ENCODE results near the gene PRKAR1A. TPM values are rescaled to one million over a fixed set of nuclear protein-coding genes. Genes with fewer than 3 reads are reported as not detected.
A peak's percentile ranks its signal among the peaks of the same experiment; 100 is the strongest.

Gene PRKAR1A
- total RNA-seq, 1 donor: 260 TPM

DNA sequence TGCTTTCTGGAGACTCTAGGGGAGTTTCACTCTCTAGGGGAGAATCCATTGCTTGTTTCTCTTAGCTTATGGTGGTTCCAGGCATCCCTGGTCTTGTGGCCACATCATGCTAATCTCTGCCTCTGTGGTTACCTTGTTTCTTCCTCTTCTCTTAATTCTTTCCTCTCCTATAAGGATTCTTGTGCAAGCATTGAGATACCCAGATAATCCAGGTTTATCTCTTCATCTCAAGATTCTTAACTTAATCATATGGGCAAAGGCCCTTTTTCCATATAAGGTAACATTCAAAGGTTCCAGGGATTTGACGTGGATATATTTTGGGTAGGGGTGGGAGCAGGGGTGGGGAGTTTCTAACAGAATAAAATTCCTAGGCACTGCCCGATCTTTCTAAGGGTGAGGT is 56.4 kb downstream of the PRKAR1A start:
- DNase-seq (ENCODE audit: low read depth): peak; percentile 44
- H3K4me3 ChIP-seq (ENCODE audit: low read depth, low read length): no peak overlapping the region

DNA sequence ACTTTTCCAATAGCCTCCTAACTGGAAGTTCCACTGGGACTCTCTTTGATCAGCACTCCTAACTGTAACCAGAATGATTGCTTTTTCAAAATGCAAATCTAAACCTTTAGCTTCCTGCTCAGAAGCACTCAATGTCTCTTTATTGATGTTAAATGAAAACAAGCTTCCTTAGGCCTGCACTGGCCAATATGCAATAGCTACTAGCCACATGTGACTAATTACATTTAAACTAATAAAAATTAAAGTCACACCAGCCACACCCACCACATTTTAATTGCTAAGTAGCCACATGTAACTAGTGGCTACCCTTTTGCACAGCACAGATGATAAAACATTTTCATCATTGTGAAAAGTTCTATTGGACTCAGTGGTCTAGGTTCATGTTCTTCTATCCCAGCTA is 57.1 kb downstream of the PRKAR1A start:
- TF ChIP-seq, protein P1, sequence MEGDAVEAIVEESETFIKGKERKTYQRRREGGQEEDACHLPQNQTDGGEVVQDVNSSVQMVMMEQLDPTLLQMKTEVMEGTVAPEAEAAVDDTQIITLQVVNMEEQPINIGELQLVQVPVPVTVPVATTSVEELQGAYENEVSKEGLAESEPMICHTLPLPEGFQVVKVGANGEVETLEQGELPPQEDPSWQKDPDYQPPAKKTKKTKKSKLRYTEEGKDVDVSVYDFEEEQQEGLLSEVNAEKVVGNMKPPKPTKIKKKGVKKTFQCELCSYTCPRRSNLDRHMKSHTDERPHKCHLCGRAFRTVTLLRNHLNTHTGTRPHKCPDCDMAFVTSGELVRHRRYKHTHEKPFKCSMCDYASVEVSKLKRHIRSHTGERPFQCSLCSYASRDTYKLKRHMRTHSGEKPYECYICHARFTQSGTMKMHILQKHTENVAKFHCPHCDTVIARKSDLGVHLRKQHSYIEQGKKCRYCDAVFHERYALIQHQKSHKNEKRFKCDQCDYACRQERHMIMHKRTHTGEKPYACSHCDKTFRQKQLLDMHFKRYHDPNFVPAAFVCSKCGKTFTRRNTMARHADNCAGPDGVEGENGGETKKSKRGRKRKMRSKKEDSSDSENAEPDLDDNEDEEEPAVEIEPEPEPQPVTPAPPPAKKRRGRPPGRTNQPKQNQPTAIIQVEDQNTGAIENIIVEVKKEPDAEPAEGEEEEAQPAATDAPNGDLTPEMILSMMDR (IDR thresholded peaks at IDR 0.05; ENCODE audit: insufficient read depth, low read depth, low read length): no peak
- H3K4me3 ChIP-seq (ENCODE audit: low read depth, low read length): no peak overlapping the region
- no peak for DNase-seq (ENCODE audit: low read depth)

More for the DNA sequence above, 56.4 kb downstream of the PRKAR1A start:
- TF ChIP-seq, protein P1 (IDR thresholded peaks at IDR 0.05; ENCODE audit: insufficient read depth, low read depth, low read length): no peak

DNA sequence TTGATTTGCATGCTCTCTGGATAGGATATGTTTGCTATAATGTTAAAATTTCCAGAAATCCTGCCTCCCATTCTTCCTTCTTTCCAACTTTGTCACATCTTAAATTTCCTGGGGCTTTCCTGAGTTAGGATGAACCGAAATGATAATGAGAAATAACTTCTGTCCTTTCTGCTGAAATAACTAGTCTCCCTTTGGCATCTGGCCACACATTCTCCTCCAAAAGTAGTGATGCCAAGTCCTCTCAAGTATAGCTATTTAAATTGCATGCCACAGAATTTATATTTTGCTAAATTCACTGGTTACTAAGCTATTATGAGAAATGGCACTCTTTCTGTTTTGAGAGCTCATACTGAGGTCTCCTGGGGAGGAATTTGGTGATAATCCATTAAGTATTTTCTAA is 58.3 kb downstream of the PRKAR1A start:
- TF ChIP-seq, protein P1 (IDR thresholded peaks at IDR 0.05; ENCODE audit: insufficient read depth, low read depth, low read length): no peak
- no peak overlapping the region for H3K4me3 ChIP-seq (ENCODE audit: low read depth, low read length)
- DNase-seq (ENCODE audit: low read depth): no peak

DNA sequence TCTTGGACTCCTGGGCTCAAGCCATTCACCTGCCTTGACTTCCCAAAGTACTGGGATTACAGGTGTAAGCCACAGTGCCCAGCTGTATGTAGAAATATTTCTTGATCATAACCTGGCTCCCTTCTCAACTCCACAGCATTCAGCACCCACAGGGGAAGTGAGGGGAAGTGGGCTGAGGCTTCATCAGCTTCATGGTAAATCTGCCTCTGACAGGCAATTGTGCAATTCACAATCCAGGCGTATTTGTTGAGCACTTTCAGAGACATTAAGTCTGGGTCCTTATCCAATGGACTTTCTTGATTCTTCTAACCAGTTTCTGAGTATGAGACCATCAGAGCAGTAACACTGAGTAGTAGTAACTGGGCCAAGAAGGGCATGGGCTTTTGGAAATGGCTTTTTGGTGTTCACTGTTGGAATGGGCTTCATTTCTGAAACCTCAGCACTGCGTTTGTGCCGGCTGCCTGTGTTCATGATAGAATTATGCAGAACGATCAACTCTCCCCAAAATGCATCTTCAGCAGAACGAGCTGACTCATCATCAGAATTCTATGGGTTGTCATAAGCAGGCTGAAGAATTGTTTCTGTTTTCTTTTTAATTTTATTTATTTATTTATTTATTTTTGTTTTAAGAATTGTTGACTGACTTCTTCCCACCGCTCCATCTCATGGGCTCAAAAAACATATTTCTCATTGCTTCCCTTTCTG is 60.1 kb downstream of the PRKAR1A start:
- TF ChIP-seq, protein P1 (IDR thresholded peaks at IDR 0.05; ENCODE audit: insufficient read depth, low read depth, low read length): no peak
- DNase-seq (ENCODE audit: low read depth): peak; percentile 60
- no peak overlapping the region for H3K4me3 ChIP-seq (ENCODE audit: low read depth, low read length)

DNA sequence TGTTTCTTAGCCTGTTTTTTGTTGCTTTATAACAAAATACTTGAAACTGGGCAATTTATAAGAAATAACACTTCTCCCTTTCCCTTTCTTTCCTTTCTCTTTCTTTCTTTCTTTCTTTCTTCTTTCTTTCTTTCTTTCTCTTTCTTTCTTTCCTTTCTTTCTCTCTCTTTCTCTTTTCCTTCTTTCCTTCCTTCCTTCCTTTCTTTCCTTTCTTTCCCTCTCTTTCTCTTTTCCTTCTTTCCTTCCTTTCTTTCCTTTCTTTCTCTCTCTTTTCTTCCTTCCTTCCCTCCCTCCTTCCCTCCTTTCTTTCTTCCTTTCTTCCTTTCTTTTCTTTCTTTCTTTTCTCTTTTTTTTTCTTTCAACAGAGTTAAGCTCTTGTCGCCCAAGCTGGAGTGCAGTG is 61.1 kb downstream of the PRKAR1A start:
- H3K4me3 ChIP-seq (ENCODE audit: low read depth, low read length): no peak overlapping the region
- TF ChIP-seq, protein P1 (IDR thresholded peaks at IDR 0.05; ENCODE audit: insufficient read depth, low read depth, low read length): no peak
- DNase-seq (ENCODE audit: low read depth): no peak

DNA sequence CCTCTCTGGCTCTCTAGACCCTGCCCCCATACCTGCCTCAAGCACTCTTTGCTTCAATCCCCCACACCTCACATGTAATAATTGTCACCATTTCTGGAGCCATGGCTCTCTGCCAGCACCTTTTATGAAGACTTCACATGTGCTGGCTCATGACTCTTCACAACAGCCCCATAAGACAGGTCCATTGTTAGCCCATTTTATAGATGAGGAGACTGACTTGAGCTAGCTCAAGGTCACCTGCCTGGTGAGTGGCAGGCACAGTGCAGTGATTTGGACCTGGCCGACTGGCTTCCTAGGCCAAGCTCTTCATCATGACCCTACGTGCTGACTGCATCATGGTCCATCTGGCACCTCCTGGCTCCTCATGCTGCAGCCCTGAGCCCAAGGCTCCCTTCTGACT is 63.9 kb downstream of the PRKAR1A start:
- no peak overlapping the region for H3K4me3 ChIP-seq (ENCODE audit: low read depth, low read length)
- TF ChIP-seq, protein P1 (IDR thresholded peaks at IDR 0.05; ENCODE audit: insufficient read depth, low read depth, low read length): no peak
- DNase-seq (ENCODE audit: low read depth): no peak
